ENCODE measurements around the gene OTOS.

The OTOS gene

DNA sequence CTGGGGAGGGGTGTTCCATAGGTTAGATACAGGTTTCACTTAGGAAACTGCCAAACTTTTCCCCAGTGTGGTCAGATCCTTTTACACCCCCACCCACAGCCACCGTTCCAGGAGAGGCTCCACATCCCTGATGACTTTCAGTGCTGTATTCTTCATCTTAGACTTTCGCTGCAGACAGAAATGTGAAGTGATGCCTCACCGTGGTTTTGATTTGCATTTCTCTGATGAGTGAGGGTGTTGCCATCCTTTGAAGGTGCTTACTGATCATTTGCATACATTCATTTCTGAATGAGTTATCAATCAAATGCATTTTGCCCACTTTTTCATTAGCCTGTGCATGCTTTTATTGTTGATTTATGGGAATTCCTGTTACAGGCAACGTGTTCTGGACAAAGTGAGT lies 19.3 kb downstream of the OTOS start:
- DNase-seq (ENCODE audit: low read depth): no peak

GRCh38 chr2:240114233-240114632 lies 26.2 kb downstream of the OTOS start:
- DNase-seq (ENCODE audit: low read depth): no peak

DNA sequence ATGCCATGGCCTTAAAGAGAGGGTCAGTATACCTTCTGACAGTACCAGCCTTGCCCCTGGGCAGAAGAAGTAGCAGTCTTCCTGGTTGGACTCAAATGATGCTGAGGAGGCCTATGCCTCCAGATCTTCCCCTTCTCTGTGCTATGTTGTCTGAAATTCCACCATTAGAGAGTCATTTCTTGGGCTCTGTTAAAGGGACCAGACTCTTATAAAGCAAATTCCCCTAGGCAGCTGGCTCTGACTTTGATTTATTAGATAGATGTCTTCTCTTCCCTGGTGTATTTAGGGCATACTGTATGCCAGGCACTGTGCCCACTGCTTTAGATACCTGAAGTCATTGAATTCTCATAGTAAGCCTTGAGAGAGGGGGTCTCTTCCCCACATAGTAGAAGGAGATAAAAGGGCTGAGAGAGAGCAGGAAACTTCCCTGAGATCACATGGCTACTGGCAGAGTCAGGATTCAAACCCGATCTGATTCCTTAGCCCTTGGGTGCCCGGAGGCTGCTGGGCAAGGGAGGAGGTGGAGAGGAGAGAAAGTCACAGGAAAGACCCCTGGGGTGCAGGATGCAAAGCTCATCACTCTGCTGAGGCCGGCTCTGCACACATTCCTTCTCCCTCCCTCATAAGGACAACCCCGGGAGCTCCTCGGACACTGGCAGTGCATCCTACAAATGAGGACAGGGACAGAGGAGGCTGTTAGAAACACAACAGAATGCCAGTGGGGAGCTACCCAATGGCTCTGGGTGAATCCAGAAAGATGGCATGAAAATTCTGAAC lies 27.4 kb downstream of the OTOS start:
- DNase-seq (ENCODE audit: low read depth): no peak

- DNase-seq (ENCODE audit: low read depth): no peak
These were observed 29.2 kb downstream of the OTOS start for GRCh38 chr2:240111253-240111652.

DNA sequence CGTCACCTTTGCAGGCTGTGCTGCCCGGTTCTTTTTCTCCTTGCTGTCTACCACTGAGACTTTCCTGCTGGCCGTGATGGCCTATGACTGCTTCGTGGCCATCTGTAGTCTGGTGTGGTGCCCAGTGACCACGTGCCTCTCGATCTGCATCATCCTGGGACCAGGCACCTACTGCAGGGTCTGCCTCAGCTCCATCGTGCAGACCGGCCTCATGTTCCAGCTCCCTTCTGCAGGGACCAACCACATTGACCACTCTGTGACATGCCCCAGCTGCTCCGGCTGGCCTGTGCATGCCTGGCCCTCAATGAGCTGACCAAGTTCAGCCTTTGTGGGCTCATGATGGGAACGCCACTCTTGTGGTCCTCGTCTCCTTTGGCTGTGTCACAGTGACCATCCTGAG lies 31.1 kb downstream of the OTOS start:
- DNase-seq (ENCODE audit: low read depth): no peak

DNA sequence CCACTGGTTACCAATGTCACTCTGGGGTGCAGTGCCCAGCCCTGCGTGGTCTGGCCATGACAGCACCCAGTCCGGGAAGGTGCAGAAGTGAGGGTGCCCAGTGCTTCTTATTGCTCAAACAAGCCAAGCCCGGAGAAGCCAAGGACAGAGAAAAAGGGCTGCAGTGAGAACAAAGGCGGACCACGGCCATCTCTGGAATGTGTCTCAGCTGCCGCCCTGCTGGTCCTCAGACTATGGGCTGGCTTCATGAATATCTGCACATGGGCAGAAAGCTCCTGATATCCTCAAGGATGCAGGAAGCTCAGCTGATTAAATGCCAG lies 33.0 kb downstream of the OTOS start:
- DNase-seq (ENCODE audit: low read depth): no peak

DNA sequence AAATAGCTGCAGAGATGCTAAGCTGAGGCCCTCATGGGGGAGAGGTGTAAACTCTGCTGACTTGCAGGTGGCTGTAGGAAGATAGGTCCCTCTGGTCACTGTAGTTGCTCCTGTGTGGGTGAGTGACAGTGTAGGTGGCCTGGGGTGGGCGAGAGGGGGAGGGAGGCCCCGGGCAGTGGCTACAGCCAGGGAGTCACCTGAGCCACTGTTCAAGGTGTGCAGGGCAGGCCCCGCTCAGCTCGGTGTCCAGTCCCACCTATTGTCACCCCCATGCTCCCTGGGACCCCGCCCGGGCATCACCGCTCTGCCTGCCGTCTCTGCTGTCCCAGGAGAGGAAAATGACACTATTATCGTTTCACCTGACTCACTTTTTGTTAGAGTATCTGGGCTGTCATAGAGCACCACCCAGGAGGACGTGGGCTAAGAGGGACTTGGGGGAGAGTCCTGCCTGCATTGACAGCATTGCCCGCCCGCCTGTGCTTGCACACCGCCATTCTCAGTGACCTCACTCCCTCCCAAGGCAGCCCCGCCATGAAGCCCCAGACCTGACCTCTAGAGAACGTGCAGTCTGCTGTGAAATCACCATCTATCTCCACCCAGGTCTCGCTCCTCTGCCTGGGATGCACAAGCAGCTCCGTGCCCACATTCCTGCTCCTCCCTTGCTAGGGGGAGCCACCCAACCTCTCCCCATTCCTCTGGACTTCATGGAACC lies 33.5 kb downstream of the OTOS start:
- DNase-seq (ENCODE audit: low read depth): no peak

DNA sequence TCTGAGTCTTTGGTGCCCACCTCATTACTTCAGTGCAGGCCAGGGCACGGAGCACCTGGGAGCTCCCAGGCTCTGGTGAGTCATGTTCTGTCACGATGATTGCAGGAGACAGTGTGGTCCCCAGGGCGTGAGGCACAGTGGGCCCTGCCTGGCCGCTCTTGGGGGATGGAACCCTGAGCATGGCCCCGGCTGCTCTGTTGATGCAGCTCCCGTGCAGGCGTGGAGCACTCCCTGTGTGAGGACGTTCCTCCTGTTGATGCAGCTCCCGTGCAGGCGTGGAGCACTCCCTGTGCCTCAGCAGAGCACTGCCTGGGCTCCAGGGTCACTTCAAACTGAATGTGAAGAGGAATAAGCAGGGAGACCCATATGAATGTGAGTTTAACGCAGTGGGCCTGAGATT lies 34.5 kb downstream of the OTOS start:
- no peak for DNase-seq (ENCODE audit: low read depth)

GRCh38 chr2:240103136-240103535 lies 37.3 kb downstream of the OTOS start:
- DNase-seq (ENCODE audit: low read depth): no peak

- no peak for DNase-seq (ENCODE audit: low read depth)
These were observed 42.1 kb downstream of the OTOS start for GRCh38 chr2:240098349-240098748.

- DNase-seq (ENCODE audit: low read depth): no peak
These were observed 44.6 kb downstream of the OTOS start for GRCh38 chr2:240095556-240096523.

DNA sequence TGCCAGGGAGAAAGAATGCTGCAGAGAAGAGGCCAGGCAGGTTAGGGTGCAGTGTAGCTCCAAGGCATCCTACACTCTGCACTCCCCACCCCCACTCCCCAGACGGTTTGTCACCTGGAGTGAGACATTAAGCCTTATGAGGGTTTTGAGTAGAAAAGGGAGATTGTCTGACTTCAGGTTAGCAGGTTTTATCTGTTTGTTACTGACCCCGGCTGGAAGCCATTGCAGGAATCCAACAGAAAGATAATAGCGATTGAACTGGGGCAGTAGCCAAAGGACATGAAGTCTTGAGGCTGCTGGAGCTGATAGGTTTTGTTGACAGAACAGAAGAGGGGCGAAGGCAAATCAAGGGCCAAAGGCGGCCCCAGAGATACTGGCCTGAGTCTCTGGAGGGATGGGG lies 51.2 kb downstream of the OTOS start:
- DNase-seq (ENCODE audit: low read depth): no peak
